ENCODE results near the gene ABCB11. TPM values are rescaled to one million over a fixed set of nuclear protein-coding genes. Genes with fewer than 3 reads are reported as not detected.

The ABCB11 gene
- total RNA-seq, 1 experiment from 2014 or later: 0.12 TPM

DNA sequence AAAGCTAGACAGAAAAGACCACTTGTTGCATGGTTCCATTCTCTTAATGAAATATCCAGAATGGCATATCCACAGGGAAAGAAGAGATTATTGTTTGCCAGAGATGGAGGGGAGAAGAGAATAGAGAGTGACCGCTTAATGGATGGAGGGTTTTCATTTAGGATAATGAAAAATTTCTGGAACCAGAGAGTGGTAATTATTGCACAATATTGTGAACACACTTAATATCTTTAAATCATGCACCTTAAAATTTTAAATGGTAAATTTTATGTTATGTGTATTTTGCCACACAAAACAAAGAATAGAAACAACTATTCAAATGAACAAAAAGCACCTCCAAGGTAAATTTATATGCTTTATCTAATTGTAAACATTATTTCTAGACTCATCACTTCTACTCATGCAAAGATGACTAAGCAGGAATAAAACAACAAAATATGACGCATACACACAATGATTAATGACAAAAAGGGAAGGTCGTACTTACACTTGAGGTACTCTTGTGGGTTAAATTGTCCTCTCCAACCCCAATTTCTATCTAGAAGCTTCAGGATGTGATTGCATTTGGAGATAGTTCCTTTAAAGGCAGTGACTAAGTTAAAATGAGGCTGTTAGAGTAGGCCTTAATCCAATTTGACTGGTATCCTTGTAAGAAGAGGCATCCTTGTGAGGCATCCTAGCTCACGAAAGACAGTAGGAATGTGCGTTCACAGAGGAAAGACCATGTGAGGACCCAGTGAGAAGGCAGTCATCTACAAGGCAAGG, 19.5 kb upstream of the ABCB11 start:
- CTCF ChIA-PET: no interaction called here

More for the DNA sequence above, 19.5 kb upstream of the ABCB11 start:
- H3K9me3 ChIP-seq (ENCODE audit: control insufficient read depth in 1 of 2, insufficient read depth in 1 of 2, low read depth in 1 of 2, low read length in 2 of 2): no peaks in the 10 kb centered on the region; a peak in 1 of 4 replicates
- no peak overlapping the region for H2AFZ ChIP-seq (ENCODE audit: low read depth, low read length, poor library complexity, severe bottlenecking)
- intact Hi-C loops (cut with micrococcal nuclease): no loop called here
- H3K4me2 ChIP-seq (ENCODE audit: low read length): no peak overlapping the region
- H3K4me3 ChIP-seq (replicated peaks in 1 of 2; ENCODE audit: low read depth in 1 of 2, low read length in 2 of 2): no peak overlapping the region
- H3K79me2 ChIP-seq (ENCODE audit: insufficient read depth, low read length): no peaks in the 10 kb centered on the region
- ChIA-PET RAD21 (ENCODE audit: low non-redundant PET in 1 of 2, low total read pairs in 2 of 2, uncharacterized antibody in 2 of 2, unreplicated experiment in 2 of 2) (no interaction called here), POLR2A (no interaction called here)
- H3K27ac ChIP-seq (ENCODE audit: low read depth, low read length): no peak overlapping the region
- H3K27me3 ChIP-seq (ENCODE audit: insufficient read depth, low read length): no peaks in the 10 kb centered on the region
- H3K36me3 ChIP-seq (ENCODE audit: control insufficient read depth in 1 of 2, insufficient read depth in 2 of 2, low read length in 2 of 2): no peaks in the 10 kb centered on the region
- DNase-seq (ENCODE audit: low read depth, low spot score): no peak
- no peaks in the 10 kb centered on the region for H3K9me2 ChIP-seq (ENCODE audit: insufficient read depth)
- ATAC-seq: no peak
- no peak overlapping the region for H3K9ac ChIP-seq (ENCODE audit: low read length)
- BruUV-seq (replicated peaks): no TSS peak
- no peaks in the 10 kb centered on the region for H4K20me1 ChIP-seq (ENCODE audit: insufficient read depth)
- TF ChIP-seq RAD21 (IDR thresholded peaks at IDR 0.05; ENCODE audit: low read depth) (no peak), CBX3 (IDR thresholded peaks at IDR 0.05; ENCODE audit: low read depth) (no peak), ATF3 (IDR thresholded peaks at IDR 0.05) (no peak), POLR2AphosphoS5 (IDR thresholded peaks at IDR 0.05; ENCODE audit: low read depth, low read length) (no peak), SP1 (IDR thresholded peaks at IDR 0.05; ENCODE audit: low read depth) (no peak), SRF (IDR thresholded peaks at IDR 0.05; ENCODE audit: low read depth) (no peak), JUND (IDR thresholded peaks at IDR 0.05) (no peak), EGR1 (IDR thresholded peaks at IDR 0.05; ENCODE audit: low read depth) (no peak), ZFX (IDR thresholded peaks at IDR 0.05) (no peak), TCF7L2 (IDR thresholded peaks at IDR 0.05; ENCODE audit: borderline replicate concordance, extremely low read depth, insufficient read depth, insufficient read length) (no peak)
- TF ChIP-seq, protein P1, sequence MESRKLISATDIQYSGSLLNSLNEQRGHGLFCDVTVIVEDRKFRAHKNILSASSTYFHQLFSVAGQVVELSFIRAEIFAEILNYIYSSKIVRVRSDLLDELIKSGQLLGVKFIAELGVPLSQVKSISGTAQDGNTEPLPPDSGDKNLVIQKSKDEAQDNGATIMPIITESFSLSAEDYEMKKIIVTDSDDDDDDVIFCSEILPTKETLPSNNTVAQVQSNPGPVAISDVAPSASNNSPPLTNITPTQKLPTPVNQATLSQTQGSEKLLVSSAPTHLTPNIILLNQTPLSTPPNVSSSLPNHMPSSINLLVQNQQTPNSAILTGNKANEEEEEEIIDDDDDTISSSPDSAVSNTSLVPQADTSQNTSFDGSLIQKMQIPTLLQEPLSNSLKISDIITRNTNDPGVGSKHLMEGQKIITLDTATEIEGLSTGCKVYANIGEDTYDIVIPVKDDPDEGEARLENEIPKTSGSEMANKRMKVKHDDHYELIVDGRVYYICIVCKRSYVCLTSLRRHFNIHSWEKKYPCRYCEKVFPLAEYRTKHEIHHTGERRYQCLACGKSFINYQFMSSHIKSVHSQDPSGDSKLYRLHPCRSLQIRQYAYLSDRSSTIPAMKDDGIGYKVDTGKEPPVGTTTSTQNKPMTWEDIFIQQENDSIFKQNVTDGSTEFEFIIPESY (IDR thresholded peaks at IDR 0.05; ENCODE audit: extremely low read depth, insufficient replicate concordance, low read length): no peak
- no peaks in the 10 kb centered on the region for H3K4me1 ChIP-seq (ENCODE audit: control insufficient read depth in 1 of 2, insufficient read depth in 2 of 2, low read length in 2 of 2)

All from HCT116 (cell line).